PC-9 (cell line): ENCODE measurements around the gene TMEM266. TPM values are rescaled to one million over a fixed set of nuclear protein-coding genes. Genes with fewer than 3 reads are reported as not detected.
A peak's percentile ranks its signal among the peaks of the same experiment; 100 is the strongest.

Experiments
- BruUV-seq: library from RNA; stranded (reverse); fragments of 400-500 nt; replicated peaks from 2 replicates; lab custom pipeline; 2021; lab: Mats Ljungman, UMichigan
- CTCF ChIA-PET: fragments of 300-600 bp; sonication (Branson Sonifier 250); formaldehyde crosslinking; loops from one replicate; lab custom pipeline; 2022; ENCODE audit warnings: antibody characterized with exemption; lab: Charles Lee
- POLR2A ChIA-PET: fragments of 300-600 bp; sonication (Branson Sonifier 250); formaldehyde crosslinking; loops from one replicate; lab custom pipeline; 2022; ENCODE audit warnings: antibody characterized with exemption; ENCODE audit not compliant: unreplicated experiment; lab: Charles Lee
- DNase-seq, 2 experiments: peaks; one replicate each; pipeline versions ENCODE4 v3.0.0 to v3.0.0-alpha.2; 2015 to 2022; ENCODE audit warnings: mixed read lengths in 1 of 2
- H2AFZ ChIP-seq: fragments of 200-600 bp; sonication (generic); 2 replicates; pipeline ENCODE4 v1.8.1; 2017; ENCODE audit warnings: antibody characterized with exemption
- H3F3A ChIP-seq: fragments of 200-600 bp; sonication (generic); 2 replicates; pipeline ENCODE4 v1.8.1; 2017; ENCODE audit warnings: antibody characterized with exemption, mild to moderate bottlenecking, low read depth; ENCODE audit not compliant: insufficient read depth
- H3K27ac ChIP-seq: fragments of 200-600 bp; sonication (generic); 2 replicates; pipeline ENCODE4 v1.6.1; 2016; ENCODE audit warnings: mixed run types
- H3K27me3 ChIP-seq: fragments of 200-600 bp; sonication (generic); 2 replicates; pipeline ENCODE4 v1.6.1; 2016; ENCODE audit warnings: low read depth, mixed run types; ENCODE audit not compliant: insufficient read depth
- H3K36me3 ChIP-seq: fragments of 200-600 bp; sonication (generic); 2 replicates; pipeline ENCODE4 v1.6.1; 2016; ENCODE audit warnings: low read depth, mixed run types
- H3K4me1 ChIP-seq: fragments of 200-600 bp; sonication (generic); replicated peaks from 2 replicates; pipeline ENCODE4 v1.6.1; 2016; ENCODE audit warnings: mixed run types; ENCODE audit not compliant: insufficient read depth
- H3K4me2 ChIP-seq: fragments of 200-600 bp; sonication (generic); 2 replicates; pipeline ENCODE4 v1.6.1; 2017; ENCODE audit warnings: mixed run types
- H3K4me3 ChIP-seq: fragments of 200-600 bp; sonication (generic); 2 replicates; pipeline ENCODE4 v1.6.1; 2016; ENCODE audit warnings: mixed run types
- H3K79me2 ChIP-seq: fragments of 200-600 bp; sonication (generic); 2 replicates; pipeline ENCODE4 v1.6.1; 2017; ENCODE audit warnings: low read depth, mixed run types
- H3K9me2 ChIP-seq: fragments of 200-600 bp; sonication (generic); 2 replicates; pipeline ENCODE4 v1.8.1; 2017; ENCODE audit warnings: mild to moderate bottlenecking; ENCODE audit not compliant: insufficient read depth
- H3K9me3 ChIP-seq: fragments of 200-600 bp; sonication (generic); 2 replicates; pipeline ENCODE4 v1.8.1; 2016; ENCODE audit warnings: low read depth; ENCODE audit not compliant: insufficient read depth
- H4K20me1 ChIP-seq: fragments of 200-600 bp; sonication (generic); 2 replicates; pipeline ENCODE4 v1.8.1; 2017; ENCODE audit not compliant: insufficient read depth
- EZH2 ChIP-seq: fragments of 200-600 bp; sonication (generic); IDR thresholded peaks from 2 replicates; pipeline ENCODE4 v1.8.0; 2017; ENCODE audit warnings: antibody characterized with exemption, low read depth
- intact Hi-C: fragments of 100-400 bp; cut with micrococcal nuclease; formaldehyde crosslinking; loops from one replicate; pipeline ENCODE4 v1.10.0; 2022; ENCODE audit not compliant: unreplicated experiment
- total RNA-seq: library from RNA; stranded (reverse); gene quantifications from 2 replicates; pipeline ENCODE4 v1.2.3, GENCODE V29; 2021
- TF ChIP-seq, protein P1 (sequence below): fragments of 200-600 bp; sonication (generic); conservative IDR thresholded peaks from 2 replicates; pipeline ENCODE4 v1.6.1; 2017; ENCODE audit warnings: mixed run types, antibody characterized with exemption, mild to moderate bottlenecking, moderate library complexity

TMEM266 gene
- total RNA-seq, 1 experiment from 2014 or later = 0.41 TPM

DNA sequence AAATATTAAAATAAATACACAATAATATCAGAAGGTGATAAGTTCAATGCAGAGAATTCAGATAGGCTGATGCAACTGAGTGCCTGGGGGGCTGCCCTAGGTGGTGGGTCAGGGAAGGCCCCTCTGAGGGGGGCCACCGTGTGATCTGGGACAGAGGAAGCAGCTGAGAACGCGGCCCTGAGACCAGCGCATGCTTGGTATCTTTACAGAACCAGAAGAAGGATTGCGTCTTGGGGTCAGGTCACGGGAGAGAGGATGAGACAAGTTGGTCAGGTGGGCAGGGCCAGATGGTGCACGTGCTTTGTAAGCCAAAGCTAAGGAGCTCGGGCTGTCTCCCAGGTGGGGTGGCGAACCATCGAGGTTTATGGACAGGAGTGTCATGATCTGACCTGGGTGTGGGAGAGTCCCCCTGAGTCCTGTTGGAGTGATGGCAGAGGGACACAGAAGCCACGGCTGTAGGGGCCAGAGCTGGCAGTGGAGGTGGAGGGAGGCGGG is 130.3 kb downstream of the TMEM266 start:
- no peak for DNase-seq
- Histone ChIP-seq H3K9me3 (no peaks in the 10 kb centered on the region), H3K4me2 (peak overlapping the region; percentile 84), H3K27me3 (no peaks in the 10 kb centered on the region), H3K36me3 (no peaks in the 10 kb centered on the region), H3K9me2 (no peaks in the 10 kb centered on the region), H3F3A (0 out of 2 replicates have a peak, but pooled peaks cover 5% of the 10 kb centered on the region), H4K20me1 (no peaks in the 10 kb centered on the region), H3K4me3 (peak overlapping the region; percentile 45; the same call in 1 of the 2 replicates), H2AFZ (no peak overlapping the region), H3K4me1 (peaks cover 11% of the 10 kb centered on the region), H3K79me2 (no peaks in the 10 kb centered on the region), H3K27ac (no peak overlapping the region)
- ChIA-PET POLR2A (no interaction called here), CTCF (interaction anchor here (0.6 to 0.7 kb wide), 2 partner anchors 27 to 51 kb away, joined by 3 read pairs; no protein-coding TSS in a partner anchor)
- BruUV-seq = no TSS peak
- TF ChIP-seq EZH2 = no peak
- TF ChIP-seq, protein P1, sequence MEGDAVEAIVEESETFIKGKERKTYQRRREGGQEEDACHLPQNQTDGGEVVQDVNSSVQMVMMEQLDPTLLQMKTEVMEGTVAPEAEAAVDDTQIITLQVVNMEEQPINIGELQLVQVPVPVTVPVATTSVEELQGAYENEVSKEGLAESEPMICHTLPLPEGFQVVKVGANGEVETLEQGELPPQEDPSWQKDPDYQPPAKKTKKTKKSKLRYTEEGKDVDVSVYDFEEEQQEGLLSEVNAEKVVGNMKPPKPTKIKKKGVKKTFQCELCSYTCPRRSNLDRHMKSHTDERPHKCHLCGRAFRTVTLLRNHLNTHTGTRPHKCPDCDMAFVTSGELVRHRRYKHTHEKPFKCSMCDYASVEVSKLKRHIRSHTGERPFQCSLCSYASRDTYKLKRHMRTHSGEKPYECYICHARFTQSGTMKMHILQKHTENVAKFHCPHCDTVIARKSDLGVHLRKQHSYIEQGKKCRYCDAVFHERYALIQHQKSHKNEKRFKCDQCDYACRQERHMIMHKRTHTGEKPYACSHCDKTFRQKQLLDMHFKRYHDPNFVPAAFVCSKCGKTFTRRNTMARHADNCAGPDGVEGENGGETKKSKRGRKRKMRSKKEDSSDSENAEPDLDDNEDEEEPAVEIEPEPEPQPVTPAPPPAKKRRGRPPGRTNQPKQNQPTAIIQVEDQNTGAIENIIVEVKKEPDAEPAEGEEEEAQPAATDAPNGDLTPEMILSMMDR = no peak
- intact Hi-C loops = loop anchor here (2.0 to 5.0 kb wide), 4 partner anchors 47 to 677 kb away; no protein-coding TSS in a partner anchor

GRCh38 chr15:76190751-76191538 is 131.2 kb downstream of the TMEM266 start:
- H3K79me2 ChIP-seq = no peaks in the 10 kb centered on the region
- H3K4me2 ChIP-seq = peak overlapping the region; percentile 84
- 0 out of 2 replicates have a peak, but pooled peaks cover 5% of the 10 kb centered on the region for H3F3A ChIP-seq
- peak; percentile 50 to 80 for DNase-seq
- ChIA-PET CTCF (interaction anchor here (0.6 to 0.9 kb wide), 3 partner anchors 16 to 830 kb away, joined by 3 to 7 read pairs (median 3); no protein-coding TSS in a partner anchor), POLR2A (no interaction called here)
- H2AFZ ChIP-seq = peak overlapping the region; percentile 68; the same call in 1 of the 2 replicates
- TF ChIP-seq, protein P1 = peak; percentile 86
- no peak for TF ChIP-seq EZH2
- H3K27ac ChIP-seq = no peak overlapping the region
- no peaks in the 10 kb centered on the region for H3K27me3 ChIP-seq
- H3K9me3 ChIP-seq = no peaks in the 10 kb centered on the region
- H3K4me1 ChIP-seq = peaks cover 14% of the 10 kb centered on the region
- H3K36me3 ChIP-seq = no peaks in the 10 kb centered on the region
- no TSS peak for BruUV-seq
- no peaks in the 10 kb centered on the region for H3K9me2 ChIP-seq
- intact Hi-C loops = loop anchor here (1.0 to 5.0 kb wide), 5 partner anchors 46 to 676 kb away; no protein-coding TSS in a partner anchor
- peak overlapping the region; percentile 45; the same call in 1 of the 2 replicates for H3K4me3 ChIP-seq
- H4K20me1 ChIP-seq = no peaks in the 10 kb centered on the region

DNA sequence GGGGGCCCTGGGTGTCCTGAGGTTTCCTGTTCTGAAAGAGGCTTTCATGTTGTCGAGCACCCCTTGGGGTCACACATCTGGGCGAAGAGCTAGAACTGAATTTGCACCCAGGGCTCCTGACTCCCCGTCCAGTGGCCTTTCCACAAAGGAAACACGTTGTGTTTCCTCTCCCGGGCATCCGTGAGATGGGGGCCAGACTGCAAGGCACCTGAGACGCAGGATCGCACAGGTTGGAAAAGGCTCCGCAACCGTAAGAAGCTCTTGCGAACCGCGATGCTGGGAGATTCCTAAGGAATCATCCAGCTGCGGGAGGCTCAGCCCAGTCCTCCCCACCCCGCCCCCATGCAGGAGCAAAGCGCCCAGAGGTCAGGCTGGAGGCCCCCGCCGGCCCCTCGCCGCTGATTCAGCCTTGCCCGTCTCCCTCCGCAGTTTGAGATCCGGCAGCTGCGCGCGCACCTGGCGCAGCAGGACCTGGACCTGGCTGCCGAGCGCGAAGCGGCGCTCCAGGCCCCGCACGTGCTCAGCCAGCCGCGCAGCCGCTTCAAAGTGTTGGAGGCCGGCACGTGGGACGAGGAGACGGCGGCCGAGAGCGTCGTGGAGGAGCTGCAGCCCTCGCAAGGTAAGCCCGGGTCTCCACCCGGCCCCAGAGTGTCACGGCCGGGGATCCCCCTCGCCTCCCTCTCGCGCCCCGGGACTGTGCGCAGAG is 131.9 kb downstream of the TMEM266 start:
- ChIA-PET POLR2A (no interaction called here), CTCF (interaction anchor here (0.6 to 0.9 kb wide), 3 partner anchors 15 to 829 kb away, joined by 3 to 7 read pairs (median 3); no protein-coding TSS in a partner anchor)
- Histone ChIP-seq H3K4me2 (peak overlapping the region; percentile 84), H3K4me1 (peaks cover 21% of the 10 kb centered on the region), H4K20me1 (no peaks in the 10 kb centered on the region), H3K9me2 (no peaks in the 10 kb centered on the region), H3K27ac (no peak overlapping the region), H3K79me2 (no peaks in the 10 kb centered on the region), H3K27me3 (no peaks in the 10 kb centered on the region), H3K36me3 (no peaks in the 10 kb centered on the region), H3F3A (peaks cover 8% of the 10 kb centered on the region; the same call in 1 of the 2 replicates), H3K9me3 (no peaks in the 10 kb centered on the region), H3K4me3 (no peak overlapping the region), H2AFZ (no peak overlapping the region)
- intact Hi-C loops = loop anchor here (1.0 to 5.0 kb wide), 5 partner anchors 46 to 675 kb away; no protein-coding TSS in a partner anchor
- BruUV-seq = no TSS peak
- TF ChIP-seq, protein P1 = no peak
- TF ChIP-seq EZH2 = no peak
- no peak for DNase-seq
